GM23338 (cell line): Measurements from ENCODE around the gene ACP6. TPM values are rescaled to one million over a fixed set of nuclear protein-coding genes. Genes with fewer than 3 reads are reported as not detected.

ENCODE experiments used
- ATAC-seq: fragments of 200-7000 bp; cut with Tn5 transposase; 3 replicates; pipeline ENCODE4 v1.9.1; 2020
- DNase-seq: peaks from one replicate; pipeline ENCODE4 v3.0.0-alpha.2; 2015; ENCODE audit warnings: low spot score
- H2AFZ ChIP-seq: fragments of 200-600 bp; sonication (generic); 2 replicates; pipeline ENCODE4 v1.8.0; 2016; ENCODE audit warnings: antibody characterized with exemption, mild to moderate bottlenecking, moderate library complexity
- H3F3A ChIP-seq: fragments of 200-600 bp; sonication (generic); replicated peaks from 2 replicates; pipeline ENCODE4 v1.8.0; 2017; ENCODE audit warnings: antibody characterized with exemption, mixed run types, low read depth
- H3K27ac ChIP-seq: fragments of 200-600 bp; sonication (generic); 2 replicates; pipeline ENCODE4 v1.6.1; 2016; ENCODE audit warnings: low read depth
- H3K27me3 ChIP-seq: fragments of 200-600 bp; sonication (generic); 2 replicates; pipeline ENCODE4 v1.8.0; 2016; ENCODE audit warnings: mild to moderate bottlenecking, mixed run types, moderate library complexity; ENCODE audit not compliant: insufficient read depth
- H3K36me3 ChIP-seq: fragments of 200-600 bp; sonication (generic); 2 replicates; pipeline ENCODE4 v1.8.0; 2016; ENCODE audit warnings: mild to moderate bottlenecking; ENCODE audit not compliant: insufficient read depth
- H3K4me1 ChIP-seq: fragments of 200-600 bp; sonication (generic); 2 replicates; pipeline ENCODE4 v1.8.0; 2016; ENCODE audit warnings: mild to moderate bottlenecking, moderate library complexity; ENCODE audit not compliant: insufficient read depth
- H3K4me2 ChIP-seq: fragments of 200-600 bp; sonication (generic); 2 replicates; pipeline ENCODE4 v1.7.1; 2017; ENCODE audit warnings: mixed run types
- H3K4me3 ChIP-seq: fragments of 200-600 bp; sonication (generic); 2 replicates; pipeline ENCODE4 v1.6.1; 2016; ENCODE audit warnings: mixed run types
- H3K79me2 ChIP-seq: fragments of 200-600 bp; sonication (generic); replicated peaks from 2 replicates; pipeline ENCODE4 v1.8.0; 2017; ENCODE audit warnings: mild to moderate bottlenecking; ENCODE audit not compliant: insufficient read depth
- H3K9me2 ChIP-seq: fragments of 200-600 bp; sonication (generic); 2 replicates; pipeline ENCODE4 v1.8.0; 2017; ENCODE audit not compliant: insufficient read depth
- H4K20me1 ChIP-seq: fragments of 200-600 bp; sonication (generic); replicated peaks from 2 replicates; pipeline ENCODE4 v1.8.0; 2017; ENCODE audit warnings: mild to moderate bottlenecking; ENCODE audit not compliant: insufficient read depth
- H3K27ac Mint-ChIP-seq: 2 replicates; pipeline ENCODE4 v1.8.0; 2020; ENCODE audit warnings: inconsistent platforms, mild to moderate bottlenecking, moderate library complexity, mixed read lengths
- H3K27me3 Mint-ChIP-seq: 3 replicates; pipeline ENCODE4 v1.8.0; 2022; ENCODE audit warnings: low read depth, mild to moderate bottlenecking, moderate library complexity, mixed read lengths, inconsistent platforms; ENCODE audit not compliant: insufficient read depth, poor library complexity
- H3K36me3 Mint-ChIP-seq: 3 replicates; pipeline ENCODE4 v1.8.0; 2021; ENCODE audit warnings: low read depth, mild to moderate bottlenecking, inconsistent platforms, moderate library complexity, mixed read lengths
- H3K4me1 Mint-ChIP-seq: 3 replicates; pipeline ENCODE4 v1.8.0; 2020; ENCODE audit warnings: mild to moderate bottlenecking, inconsistent platforms, mixed read lengths
- H3K4me3 Mint-ChIP-seq: 3 replicates; pipeline ENCODE4 v1.8.0; 2021; ENCODE audit warnings: moderate library complexity, mild to moderate bottlenecking, inconsistent platforms, mixed read lengths
- H3K9me3 Mint-ChIP-seq: 3 replicates; pipeline ENCODE4 v1.8.0; 2020; ENCODE audit warnings: moderate library complexity, mild to moderate bottlenecking, inconsistent platforms, mixed read lengths
- ETS1 ChIP-seq: IDR thresholded peaks from 2 replicates; pipeline ENCODE4 v1.6.1; 2016; ENCODE audit warnings: antibody characterized with exemption
- JUNB ChIP-seq: IDR thresholded peaks from one replicate; pipeline ENCODE4 v1.6.1; 2016; ENCODE audit warnings: antibody characterized with exemption; ENCODE audit not compliant: unreplicated experiment
- NANOG ChIP-seq: IDR thresholded peaks from 2 replicates; pipeline ENCODE4 v1.6.1; 2016; ENCODE audit warnings: antibody characterized with exemption, borderline replicate concordance
- POLR2AphosphoS5 ChIP-seq: IDR thresholded peaks from 2 replicates; pipeline ENCODE4 v1.6.1; 2016; ENCODE audit warnings: antibody characterized with exemption, low read depth
- ZNF331 ChIP-seq: fragments of 250-450 bp; sonication (Bioruptor Pico); IDR thresholded peaks from 2 replicates; pipeline ENCODE4 v1.5.0; 2020; ENCODE audit warnings: low read depth, mild to moderate bottlenecking, moderate library complexity
- polyA plus RNA-seq: library from polyadenylated mRNA; unstranded; fragments of >200 nt; fragmentation: Nextera tagmentation; extraction: Ambion mirVana; gene quantifications from 2 replicates; pipeline ENCODE4 v1.2.1, GENCODE V29; 2016
- total RNA-seq: library from RNA; depleted of rRNA; stranded (reverse); fragments of >200 nt; shearing (Covaris generic); gene quantifications from 2 replicates; pipeline ENCODE4 v1.2.3, GENCODE V29; 2014
- TF ChIP-seq, protein P1 (sequence below), 2 experiments: fragments of 200-600 bp in 1 of 2; sonication (generic) in 1 of 2; conservative IDR thresholded peaks; 2 replicates each; pipeline versions ENCODE4 v1.5.1 to v1.6.1; 2016 to 2017; ENCODE audit warnings: antibody characterized with exemption in 2 of 2, low read depth in 2 of 2, mild to moderate bottlenecking in 2 of 2, moderate library complexity in 1 of 2
- TF ChIP-seq, protein P2 (sequence below): fragments of 250-450 bp; sonication (Bioruptor Pico); IDR thresholded peaks from 2 replicates; pipeline ENCODE4 v1.5.0; 2020; ENCODE audit warnings: mild to moderate bottlenecking, moderate library complexity

ACP6 gene
- total and polyA plus RNA-seq, 2 experiments from 2014 or later, result 20.6 to 26.5 TPM

GRCh38 chr1:147605591-147605990, 64.7 kb downstream of the ACP6 start:
- Mint-ChIP-seq H3K27me3 (peaks cover 2% of the 10 kb centered on the region), H3K4me1 (peaks cover 25% of the 10 kb centered on the region), H3K9me3 (no peaks in the 10 kb centered on the region), H3K27ac (no peak overlapping the region), H3K36me3 (peaks cover 42% of the 10 kb centered on the region), H3K4me3 (no peak overlapping the region)
- H3K4me2 ChIP-seq, result no peak overlapping the region
- H4K20me1 ChIP-seq, result peaks cover 25% of the 10 kb centered on the region
- no peak overlapping the region for H3K27ac ChIP-seq
- H3F3A ChIP-seq, result peaks cover 4% of the 10 kb centered on the region; the same call in 1 of the 2 replicates
- H3K4me1 ChIP-seq, result peaks cover 14% of the 10 kb centered on the region
- H2AFZ ChIP-seq, result no peak overlapping the region
- TF ChIP-seq, protein P1, sequence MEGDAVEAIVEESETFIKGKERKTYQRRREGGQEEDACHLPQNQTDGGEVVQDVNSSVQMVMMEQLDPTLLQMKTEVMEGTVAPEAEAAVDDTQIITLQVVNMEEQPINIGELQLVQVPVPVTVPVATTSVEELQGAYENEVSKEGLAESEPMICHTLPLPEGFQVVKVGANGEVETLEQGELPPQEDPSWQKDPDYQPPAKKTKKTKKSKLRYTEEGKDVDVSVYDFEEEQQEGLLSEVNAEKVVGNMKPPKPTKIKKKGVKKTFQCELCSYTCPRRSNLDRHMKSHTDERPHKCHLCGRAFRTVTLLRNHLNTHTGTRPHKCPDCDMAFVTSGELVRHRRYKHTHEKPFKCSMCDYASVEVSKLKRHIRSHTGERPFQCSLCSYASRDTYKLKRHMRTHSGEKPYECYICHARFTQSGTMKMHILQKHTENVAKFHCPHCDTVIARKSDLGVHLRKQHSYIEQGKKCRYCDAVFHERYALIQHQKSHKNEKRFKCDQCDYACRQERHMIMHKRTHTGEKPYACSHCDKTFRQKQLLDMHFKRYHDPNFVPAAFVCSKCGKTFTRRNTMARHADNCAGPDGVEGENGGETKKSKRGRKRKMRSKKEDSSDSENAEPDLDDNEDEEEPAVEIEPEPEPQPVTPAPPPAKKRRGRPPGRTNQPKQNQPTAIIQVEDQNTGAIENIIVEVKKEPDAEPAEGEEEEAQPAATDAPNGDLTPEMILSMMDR (conservative IDR thresholded peaks at IDR 0.05; ENCODE audit: low read depth in 2 of 2), result no peak
- H3K27me3 ChIP-seq, result no peaks in the 10 kb centered on the region
- no peak overlapping the region for H3K4me3 ChIP-seq
- peaks cover 4% of the 10 kb centered on the region for H3K36me3 ChIP-seq
- ATAC-seq (no peak), DNase-seq (no peak)
- H3K79me2 ChIP-seq, result peaks cover 53% of the 10 kb centered on the region
- H3K9me2 ChIP-seq, result no peaks in the 10 kb centered on the region

DNA sequence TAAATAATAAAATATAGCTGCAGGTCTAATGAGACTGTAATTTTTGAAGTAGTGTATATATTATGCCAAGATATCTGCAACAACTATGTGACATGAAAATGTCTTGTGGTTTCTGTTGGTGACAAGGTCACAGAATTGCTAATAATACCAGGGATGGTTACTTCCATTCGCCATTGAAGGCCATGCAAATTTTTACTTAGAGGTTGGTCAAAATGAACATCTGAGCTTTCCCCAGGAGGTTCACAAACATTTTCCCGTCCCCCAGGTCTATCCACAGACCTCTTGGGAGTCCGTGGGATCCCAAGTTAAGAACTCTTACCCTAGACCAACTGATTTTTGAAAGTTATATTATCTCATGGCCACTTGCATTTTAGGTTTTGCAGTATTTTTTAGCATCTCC, 66.3 kb downstream of the ACP6 start:
- no peak for ATAC-seq
- H3K4me1 ChIP-seq, result peaks cover 11% of the 10 kb centered on the region
- TF ChIP-seq NANOG, result no peak
- TF ChIP-seq ETS1, result no peak
- no peak for TF ChIP-seq POLR2AphosphoS5
- TF ChIP-seq ZNF331 (CRISPR knock-in tag), result no peak
- TF ChIP-seq, protein P1 (conservative IDR thresholded peaks at IDR 0.05; ENCODE audit: low read depth in 2 of 2), result no peak
- no peak for TF ChIP-seq JUNB
- TF ChIP-seq, protein P2, sequence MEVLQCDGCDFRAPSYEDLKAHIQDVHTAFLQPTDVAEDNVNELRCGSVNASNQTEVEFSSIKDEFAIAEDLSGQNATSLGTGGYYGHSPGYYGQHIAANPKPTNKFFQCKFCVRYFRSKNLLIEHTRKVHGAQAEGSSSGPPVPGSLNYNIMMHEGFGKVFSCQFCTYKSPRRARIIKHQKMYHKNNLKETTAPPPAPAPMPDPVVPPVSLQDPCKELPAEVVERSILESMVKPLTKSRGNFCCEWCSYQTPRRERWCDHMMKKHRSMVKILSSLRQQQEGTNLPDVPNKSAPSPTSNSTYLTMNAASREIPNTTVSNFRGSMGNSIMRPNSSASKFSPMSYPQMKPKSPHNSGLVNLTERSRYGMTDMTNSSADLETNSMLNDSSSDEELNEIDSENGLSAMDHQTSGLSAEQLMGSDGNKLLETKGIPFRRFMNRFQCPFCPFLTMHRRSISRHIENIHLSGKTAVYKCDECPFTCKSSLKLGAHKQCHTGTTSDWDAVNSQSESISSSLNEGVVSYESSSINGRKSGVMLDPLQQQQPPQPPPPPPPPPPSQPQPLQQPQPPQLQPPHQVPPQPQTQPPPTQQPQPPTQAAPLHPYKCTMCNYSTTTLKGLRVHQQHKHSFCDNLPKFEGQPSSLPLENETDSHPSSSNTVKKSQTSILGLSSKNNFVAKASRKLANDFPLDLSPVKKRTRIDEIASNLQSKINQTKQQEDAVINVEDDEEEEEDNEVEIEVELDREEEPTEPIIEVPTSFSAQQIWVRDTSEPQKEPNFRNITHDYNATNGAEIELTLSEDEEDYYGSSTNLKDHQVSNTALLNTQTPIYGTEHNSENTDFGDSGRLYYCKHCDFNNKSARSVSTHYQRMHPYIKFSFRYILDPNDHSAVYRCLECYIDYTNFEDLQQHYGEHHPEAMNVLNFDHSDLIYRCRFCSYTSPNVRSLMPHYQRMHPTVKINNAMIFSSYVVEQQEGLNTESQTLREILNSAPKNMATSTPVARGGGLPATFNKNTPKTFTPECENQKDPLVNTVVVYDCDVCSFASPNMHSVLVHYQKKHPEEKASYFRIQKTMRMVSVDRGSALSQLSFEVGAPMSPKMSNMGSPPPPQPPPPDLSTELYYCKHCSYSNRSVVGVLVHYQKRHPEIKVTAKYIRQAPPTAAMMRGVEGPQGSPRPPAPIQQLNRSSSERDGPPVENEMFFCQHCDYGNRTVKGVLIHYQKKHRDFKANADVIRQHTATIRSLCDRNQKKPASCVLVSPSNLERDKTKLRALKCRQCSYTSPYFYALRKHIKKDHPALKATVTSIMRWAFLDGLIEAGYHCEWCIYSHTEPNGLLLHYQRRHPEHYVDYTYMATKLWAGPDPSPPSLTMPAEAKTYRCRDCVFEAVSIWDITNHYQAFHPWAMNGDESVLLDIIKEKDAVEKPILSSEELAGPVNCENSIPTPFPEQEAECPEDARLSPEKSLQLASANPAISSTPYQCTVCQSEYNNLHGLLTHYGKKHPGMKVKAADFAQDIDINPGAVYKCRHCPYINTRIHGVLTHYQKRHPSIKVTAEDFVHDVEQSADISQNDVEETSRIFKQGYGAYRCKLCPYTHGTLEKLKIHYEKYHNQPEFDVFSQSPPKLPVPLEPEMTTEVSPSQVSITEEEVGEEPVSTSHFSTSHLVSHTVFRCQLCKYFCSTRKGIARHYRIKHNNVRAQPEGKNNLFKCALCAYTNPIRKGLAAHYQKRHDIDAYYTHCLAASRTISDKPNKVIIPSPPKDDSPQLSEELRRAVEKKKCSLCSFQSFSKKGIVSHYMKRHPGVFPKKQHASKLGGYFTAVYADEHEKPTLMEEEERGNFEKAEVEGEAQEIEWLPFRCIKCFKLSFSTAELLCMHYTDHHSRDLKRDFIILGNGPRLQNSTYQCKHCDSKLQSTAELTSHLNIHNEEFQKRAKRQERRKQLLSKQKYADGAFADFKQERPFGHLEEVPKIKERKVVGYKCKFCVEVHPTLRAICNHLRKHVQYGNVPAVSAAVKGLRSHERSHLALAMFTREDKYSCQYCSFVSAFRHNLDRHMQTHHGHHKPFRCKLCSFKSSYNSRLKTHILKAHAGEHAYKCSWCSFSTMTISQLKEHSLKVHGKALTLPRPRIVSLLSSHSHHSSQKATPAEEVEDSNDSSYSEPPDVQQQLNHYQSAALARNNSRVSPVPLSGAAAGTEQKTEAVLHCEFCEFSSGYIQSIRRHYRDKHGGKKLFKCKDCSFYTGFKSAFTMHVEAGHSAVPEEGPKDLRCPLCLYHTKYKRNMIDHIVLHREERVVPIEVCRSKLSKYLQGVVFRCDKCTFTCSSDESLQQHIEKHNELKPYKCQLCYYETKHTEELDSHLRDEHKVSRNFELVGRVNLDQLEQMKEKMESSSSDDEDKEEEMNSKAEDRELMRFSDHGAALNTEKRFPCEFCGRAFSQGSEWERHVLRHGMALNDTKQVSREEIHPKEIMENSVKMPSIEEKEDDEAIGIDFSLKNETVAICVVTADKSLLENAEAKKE (CRISPR knock-in tag), result no peak

More for the DNA sequence above, 66.3 kb downstream of the ACP6 start:
- Histone ChIP-seq H3K4me2 (no peak overlapping the region), H3F3A (peaks cover 6% of the 10 kb centered on the region; the same call in 1 of the 2 replicates), H3K27me3 (no peaks in the 10 kb centered on the region), H3K27ac (no peak overlapping the region), H3K4me3 (no peak overlapping the region), H3K9me2 (no peaks in the 10 kb centered on the region), H2AFZ (no peak overlapping the region), H4K20me1 (peaks cover 20% of the 10 kb centered on the region), H3K36me3 (peaks cover 4% of the 10 kb centered on the region), H3K79me2 (peaks cover 56% of the 10 kb centered on the region)
- Mint-ChIP-seq H3K4me3 (no peak overlapping the region), H3K27me3 (peaks cover 5% of the 10 kb centered on the region), H3K9me3 (no peaks in the 10 kb centered on the region), H3K27ac (no peak overlapping the region), H3K4me1 (peaks cover 24% of the 10 kb centered on the region), H3K36me3 (peaks cover 34% of the 10 kb centered on the region)
- no peak for DNase-seq
